Muscle layer of duodenum (tissue), 2 donors: Measurements from ENCODE around the gene FCN3.

Experiments used
- H3K27ac ChIP-seq: one replicate; pipeline ENCODE4 v1.7.0; 2013; ENCODE audit warnings: mild to moderate bottlenecking, low read length
- H3K27me3 ChIP-seq: one replicate; pipeline ENCODE4 v1.7.0; 2013; ENCODE audit warnings: low read depth, mild to moderate bottlenecking, control low read depth, low read length
- H3K36me3 ChIP-seq, 2 donors: one replicate each; pipeline ENCODE4 v1.7.0; 2013; ENCODE audit warnings: low read length in 2 of 2, control low read depth in 1 of 2, mild to moderate bottlenecking in 1 of 2; ENCODE audit not compliant: insufficient read depth in 2 of 2, control insufficient read depth in 1 of 2
- H3K4me1 ChIP-seq, 2 donors: one replicate each; pipeline ENCODE4 v1.7.0; 2013; ENCODE audit warnings: low read length in 2 of 2, mild to moderate bottlenecking in 2 of 2, control low read depth in 1 of 2, moderate library complexity in 1 of 2; ENCODE audit not compliant: insufficient read depth in 2 of 2, control insufficient read depth in 1 of 2
- H3K4me3 ChIP-seq, 2 donors: one replicate each; pipeline ENCODE4 v1.7.0; 2013; ENCODE audit warnings: low read length in 2 of 2, low read depth in 1 of 2, mild to moderate bottlenecking in 1 of 2
- H3K9me3 ChIP-seq, 2 donors: one replicate each; pipeline ENCODE4 v1.7.0; 2013; ENCODE audit warnings: low read length in 2 of 2, control low read depth in 1 of 2, mild to moderate bottlenecking in 1 of 2; ENCODE audit not compliant: control insufficient read depth in 1 of 2
- donor health status: healthy.

Gene FCN3

DNA sequence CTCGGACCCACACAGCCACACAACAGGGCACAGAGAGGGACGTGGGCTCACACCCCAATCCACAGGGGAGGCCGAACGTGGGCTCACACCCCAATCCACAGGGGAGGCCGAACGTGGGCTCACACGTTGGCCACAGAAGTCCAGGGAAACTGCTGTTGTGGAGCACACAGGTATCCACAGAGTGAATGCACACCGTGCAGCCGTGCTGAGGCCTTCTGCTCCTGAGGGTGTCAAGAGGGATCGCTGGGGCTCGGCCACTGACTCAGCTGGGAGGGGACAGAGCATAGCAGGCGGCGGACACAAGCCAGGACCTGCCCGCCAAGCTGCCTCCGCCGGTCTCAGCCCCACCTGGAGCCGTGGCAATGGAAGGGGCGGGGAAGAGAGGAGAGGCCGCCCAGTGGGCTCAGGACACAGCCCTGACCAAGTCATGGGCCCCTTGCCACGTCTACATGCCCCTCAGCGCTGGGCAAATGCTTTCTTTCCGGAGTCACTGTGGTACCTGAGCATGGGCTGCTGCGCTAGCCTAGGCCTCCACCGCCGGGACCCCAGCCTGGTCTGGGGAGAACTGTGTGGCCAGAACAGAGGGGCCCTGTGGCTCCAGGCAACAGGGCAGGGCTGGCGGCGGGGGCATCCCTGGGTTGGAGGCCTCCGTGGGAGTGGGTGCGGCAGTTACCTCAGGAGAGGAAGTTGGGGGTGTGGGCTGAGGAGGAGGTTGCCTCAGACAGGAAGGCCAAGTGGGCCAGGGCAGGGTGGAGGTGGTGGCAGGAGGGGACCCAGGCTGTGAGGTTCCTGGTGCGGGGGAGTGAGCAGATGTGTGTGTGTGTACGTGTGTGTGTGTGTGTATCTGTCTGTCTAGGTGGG lies 31.6 kb downstream of the FCN3 start:
- Histone ChIP-seq H3K9me3 (no peaks in the 10 kb centered on the region), H3K36me3 (peaks cover 0 to 4% of the 10 kb centered on the region in 2 donors), H3K4me1 (no peaks in the 10 kb centered on the region), H3K4me3 (peak overlapping the region in 1 of 2 donors; percentile 60), H3K27me3 (no peaks in the 10 kb centered on the region), H3K27ac (no peak overlapping the region)

DNA sequence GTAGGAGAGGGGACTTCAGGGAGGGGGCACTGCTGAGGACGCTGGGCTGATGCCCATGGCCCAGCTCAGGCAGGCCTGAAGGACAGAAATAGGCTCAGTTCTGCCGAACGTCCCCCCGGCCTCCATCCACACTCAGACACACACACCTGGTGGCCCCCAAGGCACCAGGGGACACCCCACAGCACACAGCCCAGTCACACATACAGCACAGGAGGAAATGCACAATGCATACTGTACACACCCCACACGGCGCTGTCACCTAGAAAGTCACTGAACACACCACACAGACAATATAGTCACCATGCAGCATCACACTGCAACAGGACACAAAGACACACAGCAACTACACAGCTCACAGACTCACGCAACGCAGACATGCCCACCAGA lies 32.2 kb downstream of the FCN3 start:
- Histone ChIP-seq H3K27ac (peak overlapping the region; percentile 39), H3K4me3 (peak overlapping the region; percentile 40 to 60), H3K4me1 (no peaks in the 10 kb centered on the region), H3K9me3 (no peaks in the 10 kb centered on the region), H3K27me3 (no peaks in the 10 kb centered on the region), H3K36me3 (peaks cover 0 to 4% of the 10 kb centered on the region in 2 donors)

DNA sequence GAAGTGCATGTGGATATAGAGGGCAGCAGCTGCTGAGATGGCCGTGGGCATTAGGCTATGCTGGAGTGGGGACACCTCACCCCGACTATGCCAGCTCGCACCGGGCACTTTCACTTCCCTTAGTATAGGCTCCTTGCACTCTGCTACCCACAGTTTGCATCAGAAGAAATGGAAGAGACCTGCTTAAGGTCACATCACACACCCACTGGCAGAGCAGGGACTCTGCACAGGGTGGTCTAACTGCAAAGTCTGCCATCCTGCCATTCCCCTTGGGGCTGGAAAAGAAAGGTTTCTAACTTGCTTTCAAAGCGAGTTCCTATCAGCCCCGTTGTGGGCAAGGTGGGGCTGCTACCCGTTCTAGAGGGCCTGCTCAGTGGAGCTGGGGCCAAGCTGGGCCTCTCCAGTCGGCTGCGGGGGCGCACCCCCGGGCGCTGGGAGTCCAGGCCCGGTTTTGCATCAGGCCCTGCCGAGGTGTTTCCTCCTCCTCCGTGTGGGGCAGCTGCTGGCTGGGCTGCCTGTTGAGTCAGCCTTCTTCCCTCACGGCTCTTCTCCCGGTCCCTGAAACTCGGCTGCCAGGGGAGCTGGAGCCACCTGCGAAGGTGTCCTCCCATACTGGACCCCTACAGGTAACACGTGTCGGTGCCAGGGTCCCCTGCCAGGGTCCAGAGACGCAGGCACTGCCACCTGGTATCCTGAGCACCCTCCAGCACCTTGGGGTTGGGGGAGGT lies 32.9 kb downstream of the FCN3 start, which contains the start of gene SYTL1:
Gene SYTL1 (plus strand): TSS at position 498 of the 728 bp plus-strand sequence. CDS start 3,313 bp downstream, outside the sequence.
- Histone ChIP-seq H3K36me3 (peaks cover 0 to 9% of the 10 kb centered on the region in 2 donors), H3K27ac (peak within 1 kb of the TSS; percentile 39), H3K4me1 (no peaks in the 10 kb centered on the region), H3K4me3 (peak within 1 kb of the TSS; percentile 40 to 60), H3K9me3 (no peaks in the 10 kb centered on the region), H3K27me3 (no peaks in the 10 kb centered on the region)

DNA sequence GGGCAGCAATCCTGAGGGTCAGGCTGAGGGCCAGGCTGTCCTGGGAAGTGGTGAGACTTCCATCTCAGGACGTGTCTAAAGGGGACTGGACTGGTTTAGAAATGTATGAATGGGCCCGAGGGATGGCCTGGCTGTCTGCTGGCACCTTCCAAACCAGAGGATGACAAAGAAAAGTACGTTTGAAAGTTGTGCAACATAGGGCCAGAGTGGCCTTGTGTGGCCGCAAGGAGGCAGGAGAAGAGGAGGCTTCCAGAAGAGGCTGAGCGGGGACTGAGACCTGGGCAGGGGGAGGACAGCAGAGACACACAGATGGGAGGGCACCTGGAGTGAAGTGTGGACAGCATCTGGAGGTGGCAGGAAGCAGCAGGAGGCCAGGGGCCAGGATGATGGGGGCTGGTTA lies 35.4 kb downstream of the FCN3 start:
- peaks cover 10 to 34% of the 10 kb centered on the region in 2 donors for H3K36me3 ChIP-seq
- H3K4me3 ChIP-seq, result no peak overlapping the region
- H3K27me3 ChIP-seq, result no peaks in the 10 kb centered on the region
- no peak overlapping the region for H3K27ac ChIP-seq
- no peaks in the 10 kb centered on the region for H3K4me1 ChIP-seq
- H3K9me3 ChIP-seq, result no peaks in the 10 kb centered on the region

DNA sequence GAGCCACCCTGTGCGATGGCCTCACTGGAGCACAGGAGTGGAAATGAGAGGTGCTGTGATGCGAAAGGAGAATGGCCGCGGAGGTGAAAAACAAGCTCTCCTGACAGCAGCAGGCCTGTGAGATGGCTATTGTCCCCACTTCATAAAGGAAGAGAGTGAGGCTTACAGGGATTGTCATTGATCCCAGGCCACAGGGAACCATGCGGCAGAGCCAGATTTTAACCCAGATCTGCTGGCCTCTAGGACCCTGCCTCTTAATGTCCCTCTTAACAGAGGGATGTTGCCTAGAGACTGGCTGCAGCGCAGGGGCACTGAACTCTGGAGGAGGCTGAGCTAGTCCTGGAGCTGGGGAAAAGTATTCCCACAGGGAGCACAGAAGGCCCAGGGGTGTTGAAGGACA lies 35.9 kb downstream of the FCN3 start:
- H3K27ac ChIP-seq, result no peak overlapping the region
- no peak overlapping the region for H3K4me3 ChIP-seq
- peaks cover 13 to 39% of the 10 kb centered on the region in 2 donors for H3K36me3 ChIP-seq
- no peaks in the 10 kb centered on the region for H3K9me3 ChIP-seq
- no peaks in the 10 kb centered on the region for H3K27me3 ChIP-seq
- H3K4me1 ChIP-seq, result no peaks in the 10 kb centered on the region

DNA sequence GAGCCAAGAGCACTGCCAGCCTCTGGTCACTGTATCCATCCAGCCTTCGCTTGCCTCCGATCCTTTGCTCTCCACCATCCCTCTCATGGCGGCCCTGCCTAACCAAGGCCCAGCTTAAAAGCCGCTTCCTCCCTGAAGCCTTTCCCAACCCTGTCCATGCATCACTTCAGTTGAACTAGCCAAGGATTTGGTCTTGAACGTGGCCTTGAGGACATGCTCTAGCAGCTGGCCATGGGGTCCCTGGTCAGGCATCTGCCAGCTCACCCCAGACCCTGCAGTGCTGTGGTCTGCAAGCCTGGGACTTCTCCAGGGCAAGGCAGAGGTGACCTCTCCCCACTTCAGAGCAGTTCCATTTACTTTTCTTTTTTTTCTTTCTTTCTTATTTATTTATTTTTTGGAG lies 37.9 kb downstream of the FCN3 start:
- peaks cover 13 to 58% of the 10 kb centered on the region in 2 donors for H3K36me3 ChIP-seq
- H3K9me3 ChIP-seq, result no peaks in the 10 kb centered on the region

DNA sequence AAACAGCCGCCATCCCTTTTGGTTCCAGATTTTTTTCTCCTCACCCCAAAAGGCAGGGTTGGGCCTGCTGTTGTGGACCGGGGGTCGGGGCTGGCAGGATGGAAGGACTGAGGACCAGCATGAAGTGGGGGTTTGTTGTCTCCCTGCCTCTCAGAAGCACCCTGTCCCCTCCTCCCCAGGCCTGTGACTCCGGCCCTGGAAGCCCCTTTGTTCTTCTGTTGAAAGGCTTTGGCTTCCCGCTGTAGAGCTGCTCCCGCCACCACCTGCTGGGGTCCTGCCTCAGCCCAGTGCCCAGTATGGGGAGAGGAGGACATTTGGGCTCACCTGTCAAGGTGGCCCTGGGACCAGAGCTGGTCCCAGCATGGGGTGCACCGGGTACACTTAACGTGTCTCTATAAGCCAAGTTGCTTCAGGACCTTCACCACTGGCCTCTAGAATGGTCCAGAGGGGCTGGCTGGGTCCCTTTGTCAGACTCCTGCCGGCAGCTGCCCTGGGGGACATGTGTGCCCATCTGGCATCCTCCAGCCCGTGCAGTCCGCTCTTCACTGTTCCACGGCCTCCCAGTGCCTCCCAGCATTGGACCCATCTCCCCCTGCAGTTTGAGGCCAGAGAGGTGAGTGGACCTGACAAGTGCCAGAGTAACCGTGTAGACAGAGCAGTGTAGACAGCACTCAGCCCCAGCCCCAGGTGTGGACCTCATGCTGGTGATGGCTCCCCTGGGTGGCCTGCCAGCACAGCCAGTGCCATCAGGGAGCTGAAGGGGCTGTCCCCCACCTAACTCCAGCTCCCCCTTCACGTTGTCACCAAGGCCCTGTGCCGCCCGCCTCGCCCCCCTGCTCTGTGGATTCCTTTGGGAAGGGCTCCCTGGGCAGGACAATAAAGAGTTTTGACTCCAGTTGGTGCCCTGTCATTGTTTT lies 38.9 kb downstream of the FCN3 start:
- Histone ChIP-seq H3K27me3 (no peaks in the 10 kb centered on the region), H3K9me3 (no peaks in the 10 kb centered on the region), H3K4me3 (no peak overlapping the region), H3K27ac (no peak overlapping the region), H3K4me1 (peaks cover 0 to 3% of the 10 kb centered on the region in 2 donors), H3K36me3 (peaks cover 21 to 68% of the 10 kb centered on the region in 2 donors)

More for the DNA sequence above, 37.9 kb downstream of the FCN3 start:
- Histone ChIP-seq H3K27ac (no peak overlapping the region), H3K27me3 (no peaks in the 10 kb centered on the region), H3K4me1 (peaks cover 0 to 3% of the 10 kb centered on the region in 2 donors), H3K4me3 (no peak overlapping the region)

DNA sequence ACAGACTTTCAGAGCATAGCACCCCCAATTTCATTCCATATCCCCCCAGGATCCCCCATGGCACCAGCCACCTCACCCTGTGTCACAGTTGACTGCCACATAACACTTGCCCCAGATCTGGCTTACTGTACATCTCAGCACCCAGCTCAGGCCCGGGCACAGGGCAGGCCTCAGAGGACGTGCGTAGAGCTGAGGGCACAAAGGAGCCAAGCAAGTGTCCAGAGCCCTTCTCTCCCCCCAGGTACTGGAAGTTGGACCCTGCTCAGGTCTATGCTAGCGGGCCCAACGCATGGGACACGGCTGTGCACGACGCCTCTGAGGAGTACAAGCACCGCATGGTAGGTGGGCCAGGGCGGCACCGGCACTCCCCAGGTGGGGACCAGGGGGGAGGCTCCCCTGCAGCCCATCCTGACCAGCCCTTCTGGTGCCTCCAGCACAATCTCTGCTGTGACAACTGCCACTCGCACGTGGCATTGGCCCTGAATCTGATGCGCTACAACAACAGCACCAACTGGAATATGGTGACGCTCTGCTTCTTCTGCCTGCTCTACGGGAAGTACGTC lies 40.8 kb downstream of the FCN3 start:
- H3K27ac ChIP-seq, result no peak overlapping the region
- no peaks in the 10 kb centered on the region for H3K9me3 ChIP-seq
- no peaks in the 10 kb centered on the region for H3K27me3 ChIP-seq
- no peak overlapping the region for H3K4me3 ChIP-seq
- H3K4me1 ChIP-seq, result peaks cover 0 to 3% of the 10 kb centered on the region in 2 donors
- H3K36me3 ChIP-seq, result peaks cover 25 to 72% of the 10 kb centered on the region in 2 donors

DNA sequence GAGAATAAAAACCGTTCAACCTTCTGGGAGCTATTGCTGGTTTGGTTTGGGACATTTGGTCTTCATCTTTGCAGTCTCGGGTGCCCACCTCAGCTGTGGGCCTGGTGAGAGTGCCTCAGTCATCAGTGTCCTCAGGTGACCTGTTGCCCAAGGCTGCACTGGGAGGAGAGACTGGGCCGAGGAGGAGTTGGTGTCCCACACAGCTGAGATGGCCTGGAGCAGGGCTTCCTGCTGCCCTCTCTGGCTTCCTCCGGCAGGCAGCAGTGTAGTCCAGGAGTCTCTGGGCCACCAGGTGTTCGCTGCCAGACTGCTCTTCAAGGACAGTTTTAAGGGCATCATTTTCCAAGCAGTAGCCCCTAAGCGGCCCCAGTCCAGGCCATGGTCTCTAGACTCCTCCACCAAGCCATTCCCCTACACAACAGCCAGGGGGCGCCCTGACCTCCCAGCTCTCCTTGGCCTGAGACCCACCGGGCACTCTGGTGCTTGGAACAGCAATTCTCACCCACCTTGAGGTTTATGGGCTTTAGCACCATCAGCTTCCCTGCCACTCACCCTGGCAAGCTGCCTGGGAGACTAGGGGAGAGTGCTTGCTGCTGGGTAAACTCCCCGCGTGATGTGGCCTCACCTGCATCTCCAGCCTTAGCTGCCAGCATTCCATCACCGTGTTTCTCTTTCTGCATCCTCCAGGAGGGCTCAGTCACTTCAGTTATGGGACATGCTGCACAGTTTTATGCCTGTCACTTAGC lies 41.9 kb downstream of the FCN3 start:
- Histone ChIP-seq H3K9me3 (no peaks in the 10 kb centered on the region), H3K4me3 (no peak overlapping the region), H3K27ac (no peak overlapping the region), H3K36me3 (peaks cover 25 to 80% of the 10 kb centered on the region in 2 donors), H3K27me3 (no peaks in the 10 kb centered on the region), H3K4me1 (peaks cover 0 to 13% of the 10 kb centered on the region in 2 donors)

DNA sequence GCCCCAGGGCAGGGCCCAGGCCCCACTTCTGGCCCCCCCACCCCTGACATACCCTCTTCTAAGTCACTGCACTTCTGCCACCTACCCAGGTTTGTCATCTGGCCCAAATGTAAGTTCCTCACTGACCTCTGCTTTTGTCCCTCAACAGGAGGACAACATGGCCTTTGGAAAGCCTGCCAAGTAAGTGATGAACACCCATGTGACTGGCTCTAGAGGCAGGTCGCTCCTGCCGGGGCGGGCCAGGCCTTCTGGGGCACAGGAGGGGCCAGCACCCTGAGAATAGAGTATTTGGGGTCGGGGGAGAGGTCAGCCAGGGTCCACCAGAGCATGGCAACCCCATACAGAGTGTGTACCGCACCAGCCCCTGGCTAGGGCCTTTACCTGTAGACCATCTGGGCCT lies 42.7 kb downstream of the FCN3 start:
- peaks cover 27 to 78% of the 10 kb centered on the region in 2 donors for H3K36me3 ChIP-seq
- no peak overlapping the region for H3K27ac ChIP-seq

More for the DNA sequence above, 42.7 kb downstream of the FCN3 start:
- Histone ChIP-seq H3K4me3 (no peak overlapping the region), H3K4me1 (peaks cover 0 to 15% of the 10 kb centered on the region in 2 donors), H3K27me3 (no peaks in the 10 kb centered on the region), H3K9me3 (no peaks in the 10 kb centered on the region)
